Activated CD8-positive, alpha-beta T cell treated with anti-CD3 and anti-CD28 coated beads, Interleukin-2, amount 10 ng/mL, durations not matched to agents 7 days and 5 days (primary cell): Measurements from ENCODE around the gene DBH. TPM values are rescaled to one million over a fixed set of nuclear protein-coding genes. Genes with fewer than 3 reads are reported as not detected.

Experiments
- ATAC-seq: fragments of 150-1000 bp; cut with Tn5 transposase; one replicate; pipeline ENCODE4 v1.10.0; 2021; ENCODE audit warnings: moderate library complexity
- CTCF ChIA-PET: fragments of 350-600 bp; sonication (Branson Sonifier 250); formaldehyde crosslinking; loops from one replicate; lab custom pipeline; 2021; ENCODE audit warnings: antibody characterized with exemption; lab: Charles Lee
- POLR2A ChIA-PET: fragments of 350-600 bp; sonication (Branson Sonifier 250); formaldehyde crosslinking; loops from one replicate; lab custom pipeline; 2021; ENCODE audit warnings: antibody characterized with exemption; lab: Charles Lee
- DNase-seq: peaks from one replicate; pipeline ENCODE4 v3.0.0-alpha.2; 2020
- H3K27ac Mint-ChIP-seq: one replicate; pipeline ENCODE4 v1.8.0; 2021; ENCODE audit warnings: mild to moderate bottlenecking, mixed read lengths
- H3K27me3 Mint-ChIP-seq: one replicate; pipeline ENCODE4 v1.8.0; 2021; ENCODE audit warnings: low read depth, mixed read lengths
- H3K36me3 Mint-ChIP-seq: one replicate; pipeline ENCODE4 v1.8.0; 2021; ENCODE audit warnings: low read depth, mixed read lengths
- H3K4me1 Mint-ChIP-seq: one replicate; pipeline ENCODE4 v1.8.0; 2021; ENCODE audit warnings: low read depth, mixed read lengths
- H3K4me3 Mint-ChIP-seq: one replicate; pipeline ENCODE4 v1.8.0; 2021; ENCODE audit warnings: mild to moderate bottlenecking, mixed read lengths
- H3K9me3 Mint-ChIP-seq: one replicate; pipeline ENCODE4 v1.8.0; 2022; ENCODE audit warnings: mixed read lengths; ENCODE audit not compliant: insufficient read depth
- total RNA-seq, 2 experiments: library from RNA; stranded (reverse); gene quantifications; one replicate each; pipeline ENCODE4 v1.2.3, GENCODE V29; 2021

The DBH gene
- total RNA-seq, 2 experiments from 2014 or later, result not detected

- ChIA-PET CTCF (interaction anchor here (2.0 to 3.0 kb wide), 3 partner anchors 16 to 389 kb away, joined by 6 to 19 read pairs (median 7); no protein-coding TSS in a partner anchor), POLR2A (interaction anchor here (0.7 kb wide), 1 partner anchor 30 kb away, joined by 3 read pairs; the partner anchor contains the start of gene DBH)
- H3K9me3 Mint-ChIP-seq, result no peaks in the 10 kb centered on the region
- peaks cover 10% of the 10 kb centered on the region for H3K4me1 Mint-ChIP-seq
- H3K4me3 Mint-ChIP-seq, result no peak overlapping the region
- H3K36me3 Mint-ChIP-seq, result no peaks in the 10 kb centered on the region
- ATAC-seq (no peak), DNase-seq (no peak)
- H3K27ac Mint-ChIP-seq, result no peak overlapping the region
- H3K27me3 Mint-ChIP-seq, result peaks cover 25% of the 10 kb centered on the region
These were observed 30.1 kb upstream of the DBH start for GRCh38 chr9:133605856-133606707.

- ATAC-seq (no peak), DNase-seq (no peak)
- POLR2A ChIA-PET, result no interaction called here
- CTCF ChIA-PET, result no interaction called here
- H3K4me1 Mint-ChIP-seq, result peaks cover 10% of the 10 kb centered on the region
- no peak overlapping the region for H3K4me3 Mint-ChIP-seq
- no peaks in the 10 kb centered on the region for H3K36me3 Mint-ChIP-seq
- peaks cover 25% of the 10 kb centered on the region for H3K27me3 Mint-ChIP-seq
- no peaks in the 10 kb centered on the region for H3K9me3 Mint-ChIP-seq
- H3K27ac Mint-ChIP-seq, result no peak overlapping the region
These were observed 29.5 kb upstream of the DBH start for GRCh38 chr9:133606708-133607025.

- H3K4me3 Mint-ChIP-seq, result no peak overlapping the region
- H3K36me3 Mint-ChIP-seq, result no peaks in the 10 kb centered on the region
- H3K27ac Mint-ChIP-seq, result no peak overlapping the region
- DNase-seq (no peak), ATAC-seq (no peak)
- peaks cover 10% of the 10 kb centered on the region for H3K4me1 Mint-ChIP-seq
- CTCF ChIA-PET, result interaction anchor here (1.1 kb wide), 1 partner anchor 57 kb away, joined by 3 read pairs; no protein-coding TSS in a partner anchor
- H3K9me3 Mint-ChIP-seq, result no peaks in the 10 kb centered on the region
- peaks cover 25% of the 10 kb centered on the region for H3K27me3 Mint-ChIP-seq
- POLR2A ChIA-PET, result no interaction called here
These were observed 28.8 kb upstream of the DBH start for GRCh38 chr9:133607381-133607780.

GRCh38 chr9:133607976-133608375 lies 28.2 kb upstream of the DBH start:
- Mint-ChIP-seq H3K9me3 (no peaks in the 10 kb centered on the region), H3K27me3 (peaks cover 25% of the 10 kb centered on the region), H3K36me3 (no peaks in the 10 kb centered on the region), H3K4me1 (peaks cover 10% of the 10 kb centered on the region), H3K27ac (no peak overlapping the region), H3K4me3 (no peak overlapping the region)
- ATAC-seq (no peak), DNase-seq (no peak)
- CTCF ChIA-PET, result interaction anchor here (1.1 kb wide), 2 partner anchors 15 to 57 kb away, joined by 3 read pairs; no protein-coding TSS in a partner anchor
- POLR2A ChIA-PET, result no interaction called here

- Mint-ChIP-seq H3K27ac (no peak overlapping the region), H3K9me3 (no peaks in the 10 kb centered on the region), H3K4me1 (peaks cover 10% of the 10 kb centered on the region), H3K27me3 (peaks cover 29% of the 10 kb centered on the region), H3K36me3 (no peaks in the 10 kb centered on the region), H3K4me3 (no peak overlapping the region)
- DNase-seq, result no peak
- ChIA-PET POLR2A (no interaction called here), CTCF (interaction anchor here (1.1 kb wide), 1 partner anchor 15 kb away, joined by 3 read pairs; no protein-coding TSS in a partner anchor)
- no peak for ATAC-seq
These were observed 27.8 kb upstream of the DBH start for GRCh38 chr9:133608382-133608781.

GRCh38 chr9:133608889-133609288 lies 27.3 kb upstream of the DBH start:
- DNase-seq, result no peak
- H3K4me3 Mint-ChIP-seq, result no peak overlapping the region
- peaks cover 30% of the 10 kb centered on the region for H3K27me3 Mint-ChIP-seq
- no peaks in the 10 kb centered on the region for H3K36me3 Mint-ChIP-seq
- peaks cover 10% of the 10 kb centered on the region for H3K4me1 Mint-ChIP-seq
- no peak for ATAC-seq
- H3K9me3 Mint-ChIP-seq, result no peaks in the 10 kb centered on the region
- POLR2A ChIA-PET, result interaction anchor here (0.5 kb wide), 1 partner anchor 234 kb away, joined by 4 read pairs; no protein-coding TSS in a partner anchor
- CTCF ChIA-PET, result interaction anchor here (1.1 kb wide), 1 partner anchor 15 kb away, joined by 3 read pairs; no protein-coding TSS in a partner anchor
- no peak overlapping the region for H3K27ac Mint-ChIP-seq

GRCh38 chr9:133609311-133610098 lies 26.7 kb upstream of the DBH start, which contains the start of gene FAM163B:
Gene FAM163B (minus strand): TSS chr9:133609389. CDS start chr9:133580223, 29,166 bp downstream.
- no peak within 1 kb of the TSS for H3K4me3 Mint-ChIP-seq
- DNase-seq (peak; percentile 56), ATAC-seq (peak; percentile 74)
- H3K36me3 Mint-ChIP-seq, result no peaks in the 10 kb centered on the region
- ChIA-PET POLR2A (interaction anchor here (0.5 kb wide), 1 partner anchor 235 kb away, joined by 4 read pairs; no protein-coding TSS in a partner anchor), CTCF (interaction anchor here (0.6 to 1.1 kb wide), 2 partner anchors 16 to 67 kb away, joined by 3 read pairs; no protein-coding TSS in a partner anchor)
- peaks cover 6% of the 10 kb centered on the region for H3K4me1 Mint-ChIP-seq
- H3K9me3 Mint-ChIP-seq, result no peaks in the 10 kb centered on the region
- no peak within 1 kb of the TSS for H3K27ac Mint-ChIP-seq
- peaks cover 32% of the 10 kb centered on the region for H3K27me3 Mint-ChIP-seq

GRCh38 chr9:133610845-133611244 lies 25.3 kb upstream of the DBH start:
- DNase-seq (no peak), ATAC-seq (no peak)
- Mint-ChIP-seq H3K27me3 (peaks cover 35% of the 10 kb centered on the region), H3K4me3 (no peak overlapping the region), H3K9me3 (no peaks in the 10 kb centered on the region), H3K36me3 (no peaks in the 10 kb centered on the region), H3K27ac (no peak overlapping the region), H3K4me1 (no peaks in the 10 kb centered on the region)
- ChIA-PET CTCF (no interaction called here), POLR2A (interaction anchor here (0.6 kb wide), 1 partner anchor 46 kb away, joined by 3 read pairs; no protein-coding TSS in a partner anchor)

- POLR2A ChIA-PET, result no interaction called here
- no peaks in the 10 kb centered on the region for H3K4me1 Mint-ChIP-seq
- ATAC-seq (no peak), DNase-seq (no peak)
- CTCF ChIA-PET, result no interaction called here
- no peak overlapping the region for H3K4me3 Mint-ChIP-seq
- no peaks in the 10 kb centered on the region for H3K36me3 Mint-ChIP-seq
- H3K27me3 Mint-ChIP-seq, result peaks cover 29% of the 10 kb centered on the region
- H3K27ac Mint-ChIP-seq, result no peak overlapping the region
- H3K9me3 Mint-ChIP-seq, result no peaks in the 10 kb centered on the region
These were observed 24.1 kb upstream of the DBH start for GRCh38 chr9:133612051-133612450.

- no peaks in the 10 kb centered on the region for H3K36me3 Mint-ChIP-seq
- DNase-seq, result no peak
- H3K27me3 Mint-ChIP-seq, result peaks cover 32% of the 10 kb centered on the region
- H3K27ac Mint-ChIP-seq, result no peak overlapping the region
- no peaks in the 10 kb centered on the region for H3K9me3 Mint-ChIP-seq
- H3K4me1 Mint-ChIP-seq, result no peaks in the 10 kb centered on the region
- ATAC-seq, result no peak
- H3K4me3 Mint-ChIP-seq, result no peak overlapping the region
- ChIA-PET CTCF (no interaction called here), POLR2A (no interaction called here)
These were observed 23.3 kb upstream of the DBH start for GRCh38 chr9:133612816-133613215.

GRCh38 chr9:133613432-133613831 lies 22.7 kb upstream of the DBH start:
- Mint-ChIP-seq H3K9me3 (no peaks in the 10 kb centered on the region), H3K4me3 (no peak overlapping the region), H3K36me3 (no peaks in the 10 kb centered on the region), H3K4me1 (no peaks in the 10 kb centered on the region), H3K27ac (no peak overlapping the region), H3K27me3 (peaks cover 32% of the 10 kb centered on the region)
- DNase-seq (no peak), ATAC-seq (no peak)
- CTCF ChIA-PET, result no interaction called here
- POLR2A ChIA-PET, result no interaction called here
